HG03097 (cell line): ENCODE results near the gene MGLL.
"Not testable (repeated sequence)": the region's sequence is repeated elsewhere in the genome, so short reads cannot be mapped to it uniquely, and the experiment has no call there.

Experiments
- ATAC-seq: cut with Tn5 transposase; IDR thresholded peaks from one replicate; pipeline ENCODE4 v1.9.1; 2021; ENCODE audit not compliant: unreplicated experiment, low FRiP score

The MGLL gene

DNA sequence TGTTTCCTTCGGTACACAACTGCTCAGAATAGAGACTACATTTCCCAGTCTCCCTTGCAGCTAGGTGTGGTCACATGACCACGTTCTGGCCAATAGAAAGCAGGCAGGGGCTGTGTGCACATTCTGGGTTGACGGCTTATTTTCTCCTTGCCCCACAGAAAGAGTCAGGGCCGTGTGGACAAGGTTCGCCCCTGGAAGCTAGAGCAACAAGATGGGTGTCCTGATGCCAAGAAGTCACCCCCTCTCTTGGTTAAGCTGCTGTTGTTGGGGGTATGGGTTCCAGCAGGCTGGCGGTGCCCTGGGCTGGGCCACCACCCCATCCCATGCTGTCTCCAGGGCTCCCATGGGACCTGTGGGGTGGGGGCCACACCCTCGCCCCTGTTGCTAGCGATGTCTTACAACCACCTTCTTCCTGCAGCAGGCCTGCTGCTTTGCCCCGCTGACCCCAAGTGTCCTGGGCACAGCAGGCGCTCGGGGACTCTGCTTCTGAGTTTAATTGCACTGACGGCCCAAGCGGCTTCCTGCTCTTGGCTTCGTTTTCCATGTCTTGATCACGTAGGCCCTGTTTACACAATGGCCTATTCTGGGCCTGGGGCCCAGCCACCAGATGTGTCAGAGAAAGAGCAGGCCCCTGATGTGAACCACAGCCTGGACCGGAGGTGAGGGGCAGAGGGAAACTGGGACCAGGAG is 124.6 kb downstream of the MGLL start:
- no peak for ATAC-seq

GRCh38 chr3:127694467-127695215 is 127.7 kb downstream of the MGLL start:
- ATAC-seq = no peak

DNA sequence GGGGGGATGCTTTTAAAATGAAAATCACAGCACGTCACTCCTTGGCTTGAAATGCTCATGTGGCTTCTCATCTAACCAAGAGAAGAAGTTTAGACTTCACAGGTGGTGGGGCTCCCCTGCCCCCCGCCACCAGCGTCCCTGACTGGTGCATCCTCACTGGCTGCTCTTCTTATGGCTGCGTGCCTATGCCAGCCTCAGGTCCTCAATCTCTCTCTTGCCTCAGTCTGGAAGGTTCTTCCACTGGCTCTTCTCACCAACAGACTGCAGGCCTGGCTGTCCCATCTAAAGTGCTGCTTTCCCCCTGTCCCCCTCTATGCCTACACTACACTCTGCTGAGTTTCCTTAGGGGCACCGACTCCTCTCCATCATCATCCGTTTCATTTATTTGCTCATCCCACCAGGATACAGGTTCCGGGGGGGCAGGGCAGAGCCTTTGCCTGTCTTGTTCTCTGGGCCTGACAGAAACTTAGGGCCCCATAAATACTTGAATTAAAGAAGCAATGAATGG is 128.9 kb downstream of the MGLL start:
- no peak for ATAC-seq

DNA sequence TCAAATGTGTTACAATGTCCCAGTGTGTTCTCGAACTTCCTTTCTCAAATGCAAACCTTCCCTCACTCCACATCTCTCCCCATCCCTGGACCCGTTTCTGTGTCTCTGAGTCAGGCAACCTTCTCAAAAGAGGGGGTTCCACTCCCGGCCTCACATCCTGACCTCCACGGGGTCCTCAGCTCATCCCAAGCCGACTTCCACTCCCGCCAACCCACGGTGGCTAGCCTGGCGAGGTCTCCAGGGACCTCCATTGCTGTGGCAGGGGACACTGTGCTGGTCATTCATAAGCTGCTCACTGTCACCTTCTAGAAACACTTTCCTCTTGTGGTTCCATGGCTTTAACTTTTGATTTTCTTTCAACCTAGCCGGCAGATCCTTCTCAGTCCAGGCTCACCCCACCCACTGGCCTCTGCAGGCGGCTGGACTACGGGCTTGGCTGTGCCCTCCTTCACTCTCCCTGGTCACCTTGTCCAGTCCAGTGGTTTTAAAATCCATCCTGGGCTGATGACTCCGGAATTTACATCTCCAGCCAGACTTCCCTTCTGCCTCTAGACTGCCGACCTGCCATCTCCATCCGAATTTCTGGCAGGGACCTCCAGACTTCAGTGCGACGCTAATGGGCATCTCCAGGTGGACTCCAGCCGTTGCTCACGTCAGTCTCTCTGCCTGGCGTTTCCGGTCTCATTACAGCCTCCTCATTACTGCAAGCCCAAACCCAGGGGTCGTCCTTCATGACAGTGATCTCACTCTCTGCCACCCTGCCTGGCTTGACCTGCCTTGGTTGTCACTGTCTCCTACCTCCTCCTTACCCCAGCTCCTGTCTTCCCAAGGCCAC is 129.6 kb downstream of the MGLL start:
- ATAC-seq = no peak

DNA sequence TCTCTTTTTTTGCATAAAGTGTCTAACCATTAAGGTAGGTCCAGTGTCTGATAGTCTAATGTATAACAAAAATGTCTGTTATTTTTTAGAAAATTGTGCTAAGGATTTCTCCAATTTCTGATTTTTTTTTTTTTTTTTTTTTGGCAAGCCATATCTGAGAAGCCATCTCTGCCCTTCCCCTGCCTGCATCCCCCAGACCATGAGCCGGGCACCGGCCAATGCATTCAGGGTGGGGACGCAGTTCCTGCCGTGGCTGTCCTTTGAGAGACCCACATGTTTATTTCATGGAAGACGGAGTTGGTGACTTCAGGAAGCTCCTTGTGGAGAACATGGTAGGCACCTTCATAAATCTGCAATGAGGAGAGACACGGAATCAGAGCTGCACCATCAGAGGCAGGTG is 130.3 kb downstream of the MGLL start:
- no peak for ATAC-seq

DNA sequence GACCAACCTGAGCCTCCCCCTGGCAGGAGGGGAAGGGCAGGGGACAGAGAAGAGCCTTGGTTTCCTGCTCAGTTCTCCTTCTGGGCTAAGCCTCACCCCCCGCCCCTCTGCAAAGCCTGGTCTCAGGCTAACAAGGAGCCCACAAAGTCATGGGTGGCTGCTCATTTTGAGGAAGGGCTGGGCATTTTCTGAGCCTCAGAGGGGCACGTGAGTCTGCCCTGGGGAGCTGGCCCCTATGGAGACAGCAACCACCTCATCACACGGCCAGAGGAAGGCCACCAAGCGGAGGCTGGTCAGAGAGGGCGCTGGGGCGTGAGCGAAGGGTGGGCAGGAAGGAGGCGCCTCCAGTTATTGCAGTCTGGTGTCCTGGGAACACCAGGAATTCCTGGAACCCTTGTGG is 130.8 kb downstream of the MGLL start:
- ATAC-seq = no peak

DNA sequence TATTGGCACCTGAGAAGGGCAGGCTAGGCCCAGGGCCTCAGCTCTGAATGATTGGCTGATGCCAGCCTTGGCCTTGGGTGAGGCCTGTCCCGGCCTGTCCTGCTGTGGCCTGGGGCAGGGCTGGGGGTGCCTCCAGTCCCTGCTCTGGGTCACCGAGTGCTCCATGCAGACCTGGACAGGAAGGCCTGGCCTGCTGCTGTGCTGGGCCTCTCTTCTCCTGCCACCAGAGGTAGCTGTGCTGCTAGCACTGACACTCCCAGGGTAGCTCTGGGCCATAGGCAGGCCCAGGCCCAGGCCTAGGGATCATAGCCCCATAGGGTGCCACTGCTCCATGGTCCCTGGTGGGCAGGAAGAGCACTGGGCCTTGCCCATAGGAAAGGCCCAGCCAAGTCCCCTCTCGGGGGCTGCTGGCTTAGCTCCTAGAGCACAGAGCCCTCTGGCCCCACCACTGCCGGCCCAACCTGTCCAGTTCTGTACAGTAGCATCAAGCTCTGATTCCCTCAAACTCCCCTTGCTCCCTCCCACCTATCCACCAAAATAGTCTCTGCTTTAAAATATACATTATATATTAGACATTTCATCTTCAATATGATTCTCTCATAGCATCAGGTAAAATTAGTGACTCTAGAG is 131.4 kb downstream of the MGLL start:
- no peak for ATAC-seq

GRCh38 chr3:127690106-127690505 is 132.2 kb downstream of the MGLL start:
- ATAC-seq = no peak

DNA sequence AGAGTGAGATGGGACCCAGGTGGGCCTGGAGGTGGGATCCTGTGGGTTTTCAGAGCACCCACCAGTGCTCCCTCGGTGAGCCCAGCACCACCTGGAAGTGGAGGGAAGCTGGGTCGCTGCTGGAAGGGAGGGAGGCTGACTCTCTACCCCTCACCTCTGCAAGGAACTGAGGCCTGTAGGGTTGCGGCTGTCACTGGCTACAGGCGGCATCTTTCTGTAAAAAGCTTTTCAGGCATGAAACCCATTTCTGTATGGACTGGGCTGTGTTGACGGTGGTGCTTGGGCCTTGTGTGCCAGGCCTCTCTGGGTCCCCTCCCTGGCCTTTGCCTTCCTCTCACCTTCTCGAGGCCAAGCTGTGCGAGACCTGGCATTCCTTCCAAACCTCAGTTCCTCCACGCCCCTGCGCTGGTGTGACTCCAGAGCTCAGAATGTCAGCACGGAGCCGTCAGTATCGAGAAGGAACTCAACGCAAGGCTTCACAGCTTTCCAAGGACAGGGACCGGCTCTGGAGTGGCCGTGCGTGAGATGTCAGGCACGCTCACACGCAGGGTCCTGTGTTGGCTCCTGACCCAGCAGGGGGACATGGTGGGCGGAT is 133.0 kb downstream of the MGLL start:
- ATAC-seq = no peak

- no peak for ATAC-seq
Observed at GRCh38 chr3:127688416-127689265, 133.7 kb downstream of the MGLL start.

GRCh38 chr3:127688022-127688415 is 134.3 kb downstream of the MGLL start:
- ATAC-seq = no peak

DNA sequence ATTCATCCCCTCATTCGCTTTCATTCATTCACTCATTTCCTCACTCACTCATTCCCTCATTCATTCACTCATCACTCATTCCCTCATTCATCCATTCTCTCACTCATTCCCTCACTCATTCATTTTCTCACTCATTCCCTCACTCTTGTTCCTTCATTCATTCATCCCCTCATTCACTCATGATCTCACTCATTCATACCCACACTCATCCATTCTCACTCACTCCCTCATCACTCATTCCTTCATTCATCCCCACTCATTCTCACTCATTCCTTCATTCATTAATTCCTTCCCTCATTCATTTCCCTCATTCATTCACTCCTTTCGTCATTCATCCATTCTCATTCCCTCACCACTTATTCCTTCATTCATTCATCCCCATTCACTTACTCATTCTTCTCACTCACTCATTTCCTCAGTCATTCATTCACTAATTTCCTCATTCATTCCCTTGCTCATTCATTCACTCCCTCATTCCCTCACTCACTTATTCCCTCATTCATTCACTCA is 135.0 kb downstream of the MGLL start:
- ATAC-seq = no peak

DNA sequence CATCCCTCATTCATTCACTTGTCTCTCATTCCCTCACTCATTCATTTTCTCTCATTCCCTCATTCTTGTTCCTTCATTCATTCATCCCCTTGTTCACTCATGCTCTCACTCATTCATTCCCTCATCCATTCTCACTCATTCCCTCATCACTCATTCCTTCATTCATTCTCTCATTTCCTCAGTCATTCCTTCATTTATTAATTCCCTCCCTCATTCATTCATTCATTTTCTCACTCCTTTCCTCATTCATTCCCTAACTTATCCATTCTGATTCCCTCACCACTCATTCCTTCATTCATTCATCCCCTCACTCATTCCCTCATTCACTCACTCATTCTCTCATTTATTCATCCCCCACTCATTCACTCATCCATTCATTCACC is 135.8 kb downstream of the MGLL start:
- no peak for ATAC-seq

- ATAC-seq = no peak
Observed at GRCh38 chr3:127685708-127686511, 136.4 kb downstream of the MGLL start.

- no peak for ATAC-seq
Observed at GRCh38 chr3:127684871-127685707, 137.2 kb downstream of the MGLL start.

DNA sequence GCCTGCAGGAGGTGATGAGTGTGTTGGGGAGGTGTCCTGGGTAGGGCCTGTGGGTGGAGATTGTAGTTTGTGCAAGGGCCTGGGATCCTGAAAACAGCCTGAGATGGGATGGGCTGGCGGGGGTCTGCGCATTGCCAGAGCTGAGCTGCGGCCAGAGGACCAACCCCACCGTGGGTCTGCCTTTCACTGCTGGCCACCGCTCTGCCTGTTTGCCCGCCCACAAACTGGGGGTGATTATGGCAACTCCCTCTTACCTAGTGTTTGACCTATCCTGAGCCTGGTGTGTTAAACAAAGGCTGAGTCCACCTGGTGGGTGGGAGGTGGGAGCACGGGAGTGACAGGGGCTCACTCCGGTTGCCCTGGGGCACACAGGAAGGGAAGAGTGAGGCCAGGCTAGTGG is 139.8 kb downstream of the MGLL start:
- no peak for ATAC-seq

GRCh38 chr3:127682175-127682554 is 140.2 kb downstream of the MGLL start:
- not testable (repeated sequence) for ATAC-seq

DNA sequence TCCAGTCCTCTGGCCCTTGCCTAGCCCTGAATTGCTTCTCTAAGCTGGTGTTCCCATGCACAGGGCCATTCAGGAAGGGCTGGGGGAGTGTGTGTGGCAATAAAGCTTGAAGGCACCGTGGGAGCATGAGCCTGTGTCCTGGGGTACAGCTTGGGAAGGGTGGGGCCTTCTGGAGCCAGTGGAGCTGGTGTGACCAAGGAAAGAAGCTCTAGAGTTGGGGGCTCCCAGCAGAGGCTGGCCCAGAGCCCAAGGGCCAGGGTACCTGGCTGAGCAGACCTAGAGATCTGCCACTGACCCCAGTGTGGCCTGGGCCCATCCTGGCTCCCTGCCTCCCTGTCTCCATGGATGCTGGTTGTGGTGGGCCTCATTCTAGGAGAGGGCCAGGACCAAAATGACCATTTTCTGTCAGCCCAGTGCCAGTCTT is 141.5 kb downstream of the MGLL start:
- no peak for ATAC-seq
